IPS-20b (cell line): ENCODE data around the gene ATG2A.

Source experiments
- H3K27ac ChIP-seq: one replicate; pipeline ENCODE4 v1.5.1; 2013; ENCODE audit warnings: low read length
- H3K27me3 ChIP-seq: 2 replicates; pipeline ENCODE4 v1.6.1; 2013; ENCODE audit warnings: mild to moderate bottlenecking, low read length, inconsistent platforms; ENCODE audit not compliant: insufficient read depth
- H3K36me3 ChIP-seq: 2 replicates; pipeline ENCODE4 v1.6.1; 2013; ENCODE audit warnings: low read depth, mild to moderate bottlenecking, inconsistent platforms, low read length, moderate library complexity; ENCODE audit not compliant: insufficient read depth
- H3K4me1 ChIP-seq: 2 replicates; pipeline ENCODE4 v1.6.1; 2013; ENCODE audit warnings: mild to moderate bottlenecking, control low read depth, inconsistent platforms, low read length, moderate library complexity; ENCODE audit not compliant: insufficient read depth
- H3K4me3 ChIP-seq: 2 replicates; pipeline ENCODE4 v1.5.1; 2013; ENCODE audit warnings: mild to moderate bottlenecking, low read length, inconsistent platforms
- H3K9ac ChIP-seq: 2 replicates; pipeline ENCODE4 v1.6.1; 2013; ENCODE audit warnings: low read depth, mild to moderate bottlenecking, inconsistent platforms, low read length, moderate library complexity
- H3K9me3 ChIP-seq: 2 replicates; pipeline ENCODE4 v1.6.1; 2013; ENCODE audit warnings: mild to moderate bottlenecking, low read depth, low read length, inconsistent platforms; ENCODE audit not compliant: insufficient read depth

ATG2A gene

GRCh38 chr11:64916775-64917662 lies at the start of gene ATG2A:
Gene ATG2A, minus strand, starts transcription at chr11:64917209. Its CDS starts 74 bp downstream, at chr11:64917135.
- peak within 1 kb of the TSS; percentile 75 for H3K27ac ChIP-seq
- H3K9ac ChIP-seq, result peak within 1 kb of the TSS; percentile 98
- H3K9me3 ChIP-seq, result no peaks in the 10 kb centered on the region
- no peaks in the 10 kb centered on the region for H3K27me3 ChIP-seq
- H3K4me3 ChIP-seq, result peak within 1 kb of the TSS; percentile 99
- peaks cover 6% of the 10 kb centered on the region; the same call in 1 of the 2 replicates for H3K36me3 ChIP-seq
- peaks cover 5% of the 10 kb centered on the region; the same call in 1 of the 2 replicates for H3K4me1 ChIP-seq

GRCh38 chr11:64963072-64963631 lies 46.1 kb upstream of the ATG2A start:
- Histone ChIP-seq H3K9me3 (no peaks in the 10 kb centered on the region), H3K4me3 (no peak overlapping the region), H3K27ac (no peak overlapping the region), H3K4me1 (no peaks in the 10 kb centered on the region), H3K36me3 (no peaks in the 10 kb centered on the region), H3K27me3 (no peaks in the 10 kb centered on the region), H3K9ac (no peak overlapping the region)

- Histone ChIP-seq H3K27ac (no peak overlapping the region), H3K4me1 (no peaks in the 10 kb centered on the region), H3K27me3 (no peaks in the 10 kb centered on the region), H3K4me3 (no peak overlapping the region), H3K36me3 (no peaks in the 10 kb centered on the region), H3K9ac (no peak overlapping the region), H3K9me3 (no peaks in the 10 kb centered on the region)
Measured at GRCh38 chr11:64960719-64961118, 43.7 kb upstream of the ATG2A start.

- H3K27me3 ChIP-seq, result 0 out of 2 replicates have a peak, but pooled peaks cover 2% of the 10 kb centered on the region
- H3K4me3 ChIP-seq, result no peak overlapping the region
Measured at GRCh38 chr11:64959498-64959897, 42.5 kb upstream of the ATG2A start.

GRCh38 chr11:64954201-64954600 lies 37.2 kb upstream of the ATG2A start:
- H3K9me3 ChIP-seq, result no peaks in the 10 kb centered on the region
- no peak overlapping the region for H3K27ac ChIP-seq
- H3K36me3 ChIP-seq, result no peaks in the 10 kb centered on the region
- H3K9ac ChIP-seq, result no peak overlapping the region
- no peaks in the 10 kb centered on the region for H3K4me1 ChIP-seq
- H3K4me3 ChIP-seq, result no peak overlapping the region
- H3K27me3 ChIP-seq, result 0 out of 2 replicates have a peak, but pooled peaks cover 4% of the 10 kb centered on the region

More at GRCh38 chr11:64959498-64959897, 42.5 kb upstream of the ATG2A start:
- H3K36me3 ChIP-seq, result no peaks in the 10 kb centered on the region
- H3K9ac ChIP-seq, result no peak overlapping the region
- H3K4me1 ChIP-seq, result no peaks in the 10 kb centered on the region
- no peak overlapping the region for H3K27ac ChIP-seq
- no peaks in the 10 kb centered on the region for H3K9me3 ChIP-seq

- Histone ChIP-seq H3K4me1 (no peaks in the 10 kb centered on the region), H3K27me3 (0 out of 2 replicates have a peak, but pooled peaks cover 4% of the 10 kb centered on the region), H3K27ac (no peak overlapping the region), H3K4me3 (no peak overlapping the region), H3K9ac (no peak overlapping the region), H3K9me3 (no peaks in the 10 kb centered on the region), H3K36me3 (no peaks in the 10 kb centered on the region)
Measured at GRCh38 chr11:64951529-64951928, 34.5 kb upstream of the ATG2A start.

GRCh38 chr11:64947208-64947814 lies 30.3 kb upstream of the ATG2A start:
- H3K9ac ChIP-seq, result no peak overlapping the region
- no peak overlapping the region for H3K4me3 ChIP-seq
- H3K36me3 ChIP-seq, result no peaks in the 10 kb centered on the region
- H3K4me1 ChIP-seq, result no peaks in the 10 kb centered on the region
- no peaks in the 10 kb centered on the region; the same call in 1 of the 2 replicates for H3K27me3 ChIP-seq
- H3K9me3 ChIP-seq, result no peaks in the 10 kb centered on the region
- H3K27ac ChIP-seq, result no peak overlapping the region

GRCh38 chr11:64936539-64936938 lies 19.5 kb upstream of the ATG2A start:
- Histone ChIP-seq H3K4me3 (no peak overlapping the region), H3K27me3 (no peaks in the 10 kb centered on the region), H3K36me3 (no peaks in the 10 kb centered on the region), H3K4me1 (peaks cover 13% of the 10 kb centered on the region), H3K9ac (no peak overlapping the region), H3K27ac (no peak overlapping the region), H3K9me3 (no peaks in the 10 kb centered on the region)

- H3K4me1 ChIP-seq, result peaks cover 13% of the 10 kb centered on the region
- peak within 1 kb of the TSS; percentile 48 for H3K9ac ChIP-seq
- no peaks in the 10 kb centered on the region for H3K27me3 ChIP-seq
- no peak within 1 kb of the TSS for H3K27ac ChIP-seq
- no peaks in the 10 kb centered on the region for H3K36me3 ChIP-seq
- H3K9me3 ChIP-seq, result no peaks in the 10 kb centered on the region
- peak within 1 kb of the TSS; percentile 53; the same call in 1 of the 2 replicates for H3K4me3 ChIP-seq
Measured at GRCh38 chr11:64935359-64936081, 18.5 kb upstream of the ATG2A start, which contains the start of gene GPHA2. Gene GPHA2, minus strand, starts transcription at chr11:64935893. Its CDS starts 433 bp downstream, at chr11:64935460.

GRCh38 chr11:64934682-64935358 lies 17.8 kb upstream of the ATG2A start:
- H3K9ac ChIP-seq, result peak overlapping the region; percentile 48; the same call in 1 of the 2 replicates
- H3K4me1 ChIP-seq, result peaks cover 13% of the 10 kb centered on the region
- H3K27me3 ChIP-seq, result no peaks in the 10 kb centered on the region

More at GRCh38 chr11:64934682-64935358, 17.8 kb upstream of the ATG2A start:
- H3K27ac ChIP-seq, result no peak overlapping the region
- no peaks in the 10 kb centered on the region for H3K9me3 ChIP-seq
- H3K4me3 ChIP-seq, result no peak overlapping the region
- H3K36me3 ChIP-seq, result no peaks in the 10 kb centered on the region
